Measurements from ENCODE around the gene STK10.

Gene STK10

DNA sequence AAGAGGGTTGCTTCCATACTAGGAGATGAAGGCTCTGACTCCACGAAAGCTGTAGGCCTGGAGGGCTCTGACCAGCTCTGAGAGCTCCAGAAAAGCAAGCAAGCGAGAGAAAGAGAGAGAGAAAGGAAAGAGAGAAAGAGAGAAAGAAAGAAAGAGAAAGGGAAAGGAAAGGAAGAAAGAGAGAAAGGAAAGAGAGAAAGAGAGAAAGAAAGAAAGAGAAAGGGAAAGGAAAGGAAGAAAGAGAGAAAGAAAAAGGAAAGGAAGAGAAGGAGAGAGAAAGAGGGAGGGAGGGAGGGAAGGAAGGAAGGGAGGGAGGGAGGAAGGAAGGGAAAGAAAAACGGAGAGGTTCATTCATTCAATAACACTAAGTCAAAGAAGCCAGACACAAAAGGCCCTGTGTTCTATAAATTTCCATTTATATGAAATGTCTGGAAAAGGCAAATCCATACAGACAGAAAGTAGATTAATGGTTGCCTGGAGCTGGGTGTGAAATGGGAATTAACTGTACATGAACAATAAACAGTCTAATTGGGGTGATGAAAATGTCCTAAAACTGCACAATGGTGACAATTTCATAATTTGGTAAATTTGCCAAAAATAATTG is 1.8 kb upstream of the STK10 start:
- in situ Hi-C loops (cut with HindIII; ENCODE audit: low sequenced_read_pairs), result no loop called here

DNA sequence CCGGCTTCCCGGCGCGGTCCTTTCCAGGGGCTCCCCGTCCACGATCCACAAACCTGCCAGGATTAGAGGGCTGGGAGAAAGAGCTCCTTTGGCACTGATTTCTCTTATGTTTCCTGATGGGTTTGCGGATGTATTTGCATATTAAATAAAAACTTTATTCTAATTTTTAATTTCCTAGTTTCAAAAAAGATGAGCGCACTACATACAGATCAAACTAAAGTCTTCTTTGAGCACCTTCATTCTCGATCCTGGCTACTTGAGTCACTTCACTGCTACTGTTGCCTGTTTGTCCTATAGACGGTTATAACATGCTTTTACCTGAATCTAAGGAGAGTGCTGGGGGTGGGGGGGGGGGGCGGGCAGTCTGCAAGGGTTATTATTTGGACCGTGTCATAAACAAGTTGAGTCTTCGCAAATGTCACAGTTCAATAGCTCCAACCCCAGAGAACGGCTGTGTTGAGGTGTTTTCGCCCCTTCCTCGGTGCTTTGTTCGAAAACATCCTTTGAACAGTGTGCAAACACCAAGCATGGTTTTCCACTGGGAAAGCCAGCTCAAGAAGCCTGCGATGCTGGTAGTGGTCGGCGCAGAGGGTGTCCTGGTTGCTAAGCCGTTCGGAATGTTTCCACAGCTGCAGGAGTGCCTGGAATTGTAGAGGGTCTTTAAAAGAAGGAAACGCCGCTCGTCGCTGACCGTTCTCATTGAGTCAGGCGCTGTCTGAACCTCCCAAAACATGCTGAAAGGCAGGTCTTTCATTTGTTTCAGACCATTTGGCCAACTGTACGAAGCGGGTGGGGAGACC is 1.1 kb upstream of the STK10 start:
- in situ Hi-C loops (cut with HindIII; ENCODE audit: low sequenced_read_pairs), result no loop called here

DNA sequence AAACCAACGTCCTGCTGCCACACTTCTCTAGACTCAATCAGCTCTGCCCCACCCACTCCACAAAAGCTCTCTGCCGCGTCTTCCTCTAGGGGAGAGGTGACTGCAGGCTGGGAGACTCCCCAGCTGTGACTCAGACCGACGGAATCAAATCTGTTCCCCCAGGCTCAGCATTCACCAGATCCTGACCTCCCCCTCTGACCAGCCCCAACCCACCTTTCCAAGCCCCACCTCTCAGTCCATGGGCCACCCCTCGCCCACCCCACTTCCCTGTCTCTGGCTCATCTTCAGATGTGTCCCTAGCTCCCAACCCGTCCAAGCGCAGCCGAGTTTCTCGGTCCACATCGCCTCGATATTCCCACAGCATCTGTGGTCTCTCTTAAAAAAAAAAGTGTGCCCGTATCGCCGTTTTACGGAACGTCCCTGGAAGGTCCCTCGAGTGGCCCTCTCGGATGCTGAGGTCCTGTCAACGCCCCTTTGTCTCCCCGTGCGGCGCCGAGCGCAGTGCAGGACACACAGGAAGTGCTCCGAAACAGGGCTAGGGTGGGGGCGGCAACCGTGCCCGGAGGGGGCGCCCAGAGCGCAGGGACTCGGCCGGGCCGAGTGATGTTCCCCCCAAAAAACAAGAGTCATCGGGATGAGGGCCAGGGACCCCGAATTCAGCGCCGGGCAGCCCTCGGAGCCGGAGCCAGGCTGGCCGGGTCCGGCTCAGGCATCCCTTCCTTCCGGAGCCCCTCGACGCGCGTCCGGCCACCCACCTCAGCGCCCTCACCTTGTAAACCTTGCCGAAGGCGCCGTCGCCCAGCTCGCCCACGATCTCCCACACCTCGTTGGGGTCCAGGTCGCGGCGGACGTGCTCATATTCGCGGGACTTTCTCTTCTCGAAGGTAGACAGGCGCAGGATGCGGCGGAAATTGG is 649 bp downstream of the STK10 start:
- in situ Hi-C loops (cut with HindIII; ENCODE audit: low sequenced_read_pairs), result no loop called here

DNA sequence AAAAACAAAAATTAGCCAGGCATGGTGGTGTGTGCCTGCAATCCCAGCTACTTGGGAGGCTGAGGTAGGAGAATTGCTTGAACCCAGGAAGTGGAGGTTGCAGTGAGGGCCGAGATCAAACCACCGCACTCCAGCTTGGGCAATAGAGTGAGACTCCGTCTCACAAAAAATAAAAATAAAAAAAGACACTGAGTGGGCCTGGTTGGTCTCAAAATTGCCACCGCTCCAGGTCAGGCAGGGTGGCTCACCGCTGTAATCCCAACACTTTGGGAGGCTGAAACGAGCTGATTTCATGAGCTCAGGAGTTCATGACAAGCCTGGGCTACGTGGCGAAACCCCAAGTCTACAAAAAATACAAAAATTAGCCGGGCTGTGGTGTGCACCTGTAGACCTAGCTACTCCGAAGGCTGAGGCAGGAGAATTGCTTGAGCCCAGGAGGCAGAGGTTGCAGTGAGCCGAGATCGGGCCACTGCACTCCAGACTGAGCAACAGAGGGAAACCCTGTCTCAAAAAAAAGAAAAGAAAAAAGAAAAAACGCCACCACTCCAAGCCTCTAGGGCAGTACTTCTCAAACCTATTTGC is 1.8 kb downstream of the STK10 start:
- in situ Hi-C loops (cut with HindIII; ENCODE audit: low sequenced_read_pairs), result no loop called here

DNA sequence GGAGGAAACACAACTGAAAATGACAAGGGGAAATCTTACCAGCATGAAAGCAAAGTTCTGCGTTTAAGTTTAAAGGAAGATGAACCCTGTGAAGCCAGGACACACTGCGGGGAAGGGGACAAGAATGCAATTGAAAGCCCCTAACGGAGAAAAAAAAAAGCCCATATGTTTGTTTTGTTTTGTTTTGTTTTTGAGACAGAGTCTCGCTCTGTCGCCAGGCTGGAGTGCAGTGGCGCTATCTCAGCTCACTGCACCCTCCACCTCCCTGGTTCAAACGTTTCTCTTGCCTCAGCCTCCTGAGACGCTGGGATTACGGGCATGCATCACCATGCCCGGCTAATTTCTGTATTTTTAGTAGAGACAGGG is 2.9 kb downstream of the STK10 start:
- in situ Hi-C loops (cut with HindIII; ENCODE audit: low sequenced_read_pairs), result no loop called here

DNA sequence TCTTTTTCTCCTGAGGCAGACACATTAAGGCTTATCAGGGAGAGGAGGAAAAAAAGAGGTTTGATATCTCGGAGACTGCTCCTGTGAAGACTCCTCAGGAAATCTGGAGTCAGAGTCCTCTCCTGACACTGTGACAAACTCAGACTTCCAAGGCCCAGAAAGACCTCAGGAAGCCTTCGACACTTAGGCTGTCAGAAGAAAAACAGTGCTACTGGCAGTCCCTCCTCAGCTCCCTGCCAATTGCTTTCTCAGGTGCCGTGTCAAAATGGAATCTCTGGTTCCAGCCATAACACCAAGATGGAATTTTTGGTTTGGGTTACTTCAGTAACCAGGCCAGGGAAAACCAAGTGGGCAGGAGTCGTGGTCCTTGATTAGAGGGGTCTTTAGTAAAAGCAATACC is 4.1 kb downstream of the STK10 start:
- in situ Hi-C loops (cut with HindIII; ENCODE audit: low sequenced_read_pairs), result no loop called here

DNA sequence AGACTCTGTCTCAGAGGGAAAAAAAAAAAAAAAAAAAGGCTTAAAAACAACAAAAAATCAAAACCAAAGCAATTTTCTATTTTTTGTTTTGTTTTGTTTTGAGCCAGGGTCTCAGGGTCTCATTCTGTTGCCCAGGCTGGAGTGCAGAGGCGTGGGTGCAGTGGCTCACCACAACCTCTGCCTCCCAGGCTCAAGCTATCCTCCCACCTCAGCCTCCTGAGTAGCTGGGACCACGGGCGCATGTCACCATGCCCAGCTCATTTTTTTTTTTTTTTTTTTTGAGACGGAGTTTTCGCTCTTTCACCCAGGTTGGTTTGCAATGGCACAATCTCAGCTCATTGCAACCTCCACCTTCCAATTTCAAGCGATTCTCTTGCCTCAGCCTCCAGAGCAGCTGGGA is 5.7 kb downstream of the STK10 start:
- in situ Hi-C loops (cut with HindIII; ENCODE audit: low sequenced_read_pairs), result no loop called here

DNA sequence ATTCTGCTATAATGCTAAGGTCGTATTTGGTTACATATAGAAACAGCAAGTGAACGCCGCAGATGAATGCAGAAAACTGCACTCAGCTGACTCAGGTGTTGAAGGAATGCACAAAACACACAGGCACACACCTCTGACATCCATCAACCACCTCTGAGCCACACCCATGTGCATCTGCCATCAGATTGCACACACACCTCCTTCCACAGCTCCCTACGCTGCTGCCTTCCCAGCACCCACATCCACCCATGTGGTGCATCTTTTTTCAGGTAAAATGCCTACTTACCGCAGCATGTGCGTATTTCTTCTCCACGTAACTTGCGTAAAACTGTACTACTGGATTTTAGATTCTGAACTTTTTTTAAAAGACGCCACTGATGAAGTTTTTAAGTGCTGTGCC is 7.1 kb downstream of the STK10 start:
- in situ Hi-C loops (cut with HindIII; ENCODE audit: low sequenced_read_pairs), result no loop called here

DNA sequence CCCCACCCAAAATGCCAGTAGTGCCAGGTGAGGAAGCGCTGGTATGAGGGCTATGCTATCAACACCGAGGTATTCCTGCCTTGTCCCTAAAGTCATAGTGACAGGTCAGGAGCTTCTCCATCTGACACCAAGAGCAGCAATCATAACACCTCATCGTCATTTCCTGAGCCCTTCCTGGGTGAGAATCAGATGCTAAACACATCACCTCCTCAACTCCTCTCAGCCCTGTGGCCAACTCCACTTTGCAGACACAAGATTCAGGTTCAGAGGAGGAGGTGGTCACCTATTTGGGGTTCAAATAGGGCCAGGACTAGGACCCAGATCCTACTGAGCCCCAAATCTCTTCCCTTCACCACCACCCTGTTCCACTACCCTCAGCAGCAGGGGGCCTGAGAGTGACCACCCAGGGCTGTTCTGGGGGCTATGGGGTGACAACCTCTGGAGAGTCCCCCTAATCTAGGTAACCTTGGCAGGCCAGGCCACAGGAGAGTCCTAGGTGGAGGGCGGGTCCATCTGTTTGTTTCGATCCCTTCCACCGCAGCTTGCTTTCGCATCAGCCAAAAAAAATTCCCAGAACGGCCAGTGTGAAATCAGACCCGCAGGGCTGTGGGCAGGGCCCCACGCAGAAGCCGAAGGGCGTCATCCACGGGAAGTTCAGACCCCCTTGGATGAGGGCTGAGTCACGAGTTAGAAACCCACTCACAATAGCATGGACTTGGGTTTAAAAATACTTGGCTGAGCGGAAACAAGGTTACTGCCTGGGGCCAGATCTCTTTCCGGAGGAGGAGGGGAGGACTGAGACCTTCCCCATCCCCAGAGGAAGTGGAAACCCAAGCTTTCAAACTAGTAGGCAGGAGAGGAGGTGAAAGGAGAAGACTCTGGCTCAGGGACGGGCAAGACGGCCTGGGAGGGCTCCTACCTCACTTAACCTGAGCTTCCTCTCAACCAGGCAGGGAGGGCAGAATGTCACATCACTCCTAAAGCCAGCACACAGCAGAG is 8.7 kb downstream of the STK10 start:
- in situ Hi-C loops (cut with HindIII; ENCODE audit: low sequenced_read_pairs), result loop anchor here (5.0 kb wide), 4 partner anchors 48 to 97 kb away; no protein-coding TSS in a partner anchor

DNA sequence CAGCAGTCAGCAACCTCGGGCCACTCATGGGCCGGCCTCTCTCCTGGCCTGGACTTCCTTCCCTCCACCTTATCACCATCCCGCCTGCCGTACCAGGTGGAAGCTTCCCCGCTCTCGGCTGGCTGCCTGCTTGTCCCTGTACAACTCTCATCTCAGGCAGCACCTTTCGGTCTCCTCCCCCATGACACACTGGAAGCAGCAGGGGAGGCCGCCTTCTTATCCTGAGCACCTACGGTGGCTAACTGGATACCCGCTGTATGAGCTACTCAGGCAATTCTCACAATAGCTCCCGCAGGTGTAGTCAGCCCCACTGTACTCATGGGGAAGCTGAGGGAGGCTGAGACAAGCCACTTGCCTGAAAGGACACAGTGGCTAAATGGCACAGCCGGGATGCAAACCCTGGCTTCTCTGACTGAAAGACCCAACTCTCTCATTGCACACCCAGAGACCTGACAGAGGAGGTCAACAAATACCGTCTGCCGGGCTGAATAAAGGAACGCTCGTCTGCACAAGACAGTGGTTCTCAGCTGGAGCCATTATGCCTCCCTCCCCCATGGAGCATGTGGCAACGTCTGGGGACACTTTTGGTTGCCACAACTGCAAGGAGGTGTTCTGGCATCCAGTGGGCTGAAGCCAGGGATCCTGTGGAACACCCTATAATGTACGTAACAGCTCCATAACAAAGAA is 9.6 kb downstream of the STK10 start:
- in situ Hi-C loops (cut with HindIII; ENCODE audit: low sequenced_read_pairs), result loop anchor here (5.0 kb wide), 4 partner anchors 49 to 96 kb away; no protein-coding TSS in a partner anchor

DNA sequence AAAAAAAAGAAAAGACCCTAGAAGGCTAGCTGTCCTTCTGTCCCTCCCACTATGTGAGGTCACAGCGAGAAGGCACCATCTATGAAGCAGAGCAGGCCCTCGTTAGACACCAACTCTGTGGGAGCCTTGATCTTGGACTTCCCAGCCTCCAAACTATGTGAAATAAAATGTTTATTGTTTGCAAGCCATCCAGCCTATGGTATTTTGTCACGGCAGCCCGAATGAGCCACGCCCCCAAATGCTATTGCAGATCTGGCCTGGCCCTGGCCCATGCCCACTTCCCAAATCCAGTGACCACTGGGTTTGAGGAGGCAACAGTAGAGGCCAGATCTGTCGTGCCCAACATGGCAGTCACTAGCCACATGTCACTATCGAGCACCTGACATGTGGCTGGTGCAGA is 10.8 kb downstream of the STK10 start:
- in situ Hi-C loops (cut with HindIII; ENCODE audit: low sequenced_read_pairs), result loop anchor here (5.0 kb wide), 4 partner anchors 50 to 95 kb away; no protein-coding TSS in a partner anchor

DNA sequence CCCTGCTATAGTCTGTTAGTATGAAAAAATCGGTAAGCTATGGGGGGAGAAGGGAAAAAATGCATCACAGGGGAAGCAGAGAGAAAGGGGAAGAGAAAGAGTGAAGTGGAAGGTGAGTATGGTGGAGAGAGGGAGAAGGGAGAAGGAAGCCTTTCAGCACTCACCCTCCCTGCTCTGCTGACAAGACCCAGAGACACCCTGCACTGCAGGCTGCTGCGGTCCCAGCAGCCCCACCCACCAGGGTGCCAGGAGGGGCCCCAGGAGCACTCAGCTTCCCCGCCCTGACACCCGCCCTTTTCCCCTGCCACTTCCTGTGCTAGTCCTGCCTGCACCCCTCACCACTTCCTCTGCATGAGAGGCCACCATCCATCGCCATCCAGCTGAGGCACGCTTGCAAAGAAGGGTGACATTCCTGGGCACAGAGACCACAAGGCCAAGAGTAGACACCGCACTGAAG is 12.7 kb downstream of the STK10 start:
- in situ Hi-C loops (cut with HindIII; ENCODE audit: low sequenced_read_pairs), result loop anchor here (5.0 kb wide), 4 partner anchors 48 to 97 kb away; no protein-coding TSS in a partner anchor

DNA sequence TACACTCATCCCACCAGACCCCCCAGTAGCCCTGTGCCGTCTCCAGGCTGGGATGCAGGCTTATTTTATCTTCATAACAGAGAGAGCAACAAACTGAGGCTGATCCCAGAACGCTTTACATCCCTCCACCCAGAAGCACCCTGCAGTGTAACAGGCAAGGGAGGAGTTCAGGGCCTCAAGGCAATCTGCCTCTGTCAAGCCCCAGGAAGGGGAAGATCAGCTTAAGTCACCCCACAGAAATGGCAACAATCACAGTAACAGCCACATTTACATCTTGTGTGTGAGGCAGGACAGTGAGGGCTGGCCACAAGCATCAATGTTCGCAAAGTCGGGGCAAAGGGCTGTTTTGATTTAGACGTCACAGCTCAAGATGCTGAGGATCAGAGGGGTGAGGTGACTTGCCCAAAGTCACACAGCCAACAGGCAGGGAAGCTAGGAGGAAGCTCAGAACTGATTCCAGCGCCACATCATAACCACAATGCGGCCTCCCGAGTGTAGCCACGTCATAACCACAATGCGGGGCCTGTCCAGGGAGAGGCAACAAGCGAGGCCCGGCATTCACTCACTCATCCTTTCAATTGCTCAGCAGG is 14.4 kb downstream of the STK10 start:
- in situ Hi-C loops (cut with HindIII; ENCODE audit: low sequenced_read_pairs), result no loop called here

DNA sequence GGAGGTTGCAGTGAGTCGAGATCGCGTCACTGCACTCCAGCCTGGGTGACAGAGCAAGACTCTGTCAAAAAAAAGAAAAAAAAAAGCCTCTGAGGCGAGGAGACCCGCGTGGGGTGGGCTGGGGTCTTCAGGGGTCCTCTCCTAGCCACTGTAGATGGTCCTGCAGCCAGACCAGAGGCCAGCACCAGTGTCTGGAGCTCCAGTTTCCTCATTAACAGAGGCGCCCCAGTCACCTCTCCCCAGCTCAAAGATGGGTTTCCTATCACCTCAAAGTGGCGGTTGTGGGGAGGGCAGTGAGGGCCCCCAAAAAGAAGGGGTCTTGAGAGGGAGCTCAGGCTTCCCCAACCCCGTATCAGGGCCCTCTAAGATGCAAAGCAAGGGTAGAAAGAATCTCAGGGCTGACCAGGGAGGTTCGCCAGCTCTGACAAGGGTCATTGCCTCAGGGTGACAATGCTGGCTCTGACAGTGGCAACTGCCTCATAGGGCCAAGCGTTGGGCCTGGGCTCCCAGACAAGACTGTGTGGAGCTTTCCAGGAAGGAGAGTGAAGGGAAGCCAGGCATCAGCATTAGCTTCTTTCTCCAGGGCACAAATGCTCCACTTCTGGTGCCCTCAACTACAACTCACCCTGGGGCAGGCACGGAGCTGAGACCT is 15.0 kb downstream of the STK10 start:
- in situ Hi-C loops (cut with HindIII; ENCODE audit: low sequenced_read_pairs), result no loop called here

DNA sequence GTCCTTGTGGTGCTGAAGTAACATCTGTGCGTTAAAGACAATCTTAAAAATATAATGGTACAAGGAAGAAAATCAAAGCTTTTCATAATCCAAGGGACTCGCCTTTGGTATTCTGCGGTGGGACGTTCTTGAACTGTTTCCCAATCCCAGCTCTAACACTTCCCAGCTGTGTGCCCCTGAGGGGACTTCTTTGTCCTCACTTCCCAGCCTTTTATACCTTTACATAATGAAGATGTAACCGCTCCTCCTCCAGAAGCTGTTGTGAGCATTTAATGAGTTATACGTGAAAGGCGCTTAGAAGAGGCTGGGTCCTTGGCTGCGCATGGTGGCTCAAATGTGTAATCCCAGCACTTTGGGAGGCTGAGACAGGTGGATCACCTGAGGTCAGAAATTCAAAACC is 16.9 kb downstream of the STK10 start:
- in situ Hi-C loops (cut with HindIII; ENCODE audit: low sequenced_read_pairs), result no loop called here

DNA sequence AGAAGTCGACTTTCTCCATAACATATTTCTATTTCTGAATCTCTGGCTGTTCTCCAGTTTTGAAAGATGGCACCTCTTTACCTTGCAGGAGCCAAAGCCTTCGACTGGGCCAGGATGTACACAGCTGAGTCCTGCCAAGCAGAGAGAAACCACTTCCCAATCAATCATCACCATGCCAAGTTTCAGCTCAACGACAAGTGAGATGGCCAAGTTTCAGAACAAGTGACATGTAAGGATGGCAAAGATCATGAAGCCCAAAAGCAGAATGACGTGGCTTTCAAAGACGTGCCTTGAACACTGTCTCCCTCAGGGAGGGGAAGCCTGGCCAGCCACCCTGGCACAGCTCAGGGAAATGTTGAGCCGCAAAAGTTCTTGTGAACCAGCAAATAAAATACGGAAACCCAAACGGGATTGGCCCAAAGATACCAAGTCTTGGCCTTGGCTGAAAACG is 17.7 kb downstream of the STK10 start:
- in situ Hi-C loops (cut with HindIII; ENCODE audit: low sequenced_read_pairs), result no loop called here

DNA sequence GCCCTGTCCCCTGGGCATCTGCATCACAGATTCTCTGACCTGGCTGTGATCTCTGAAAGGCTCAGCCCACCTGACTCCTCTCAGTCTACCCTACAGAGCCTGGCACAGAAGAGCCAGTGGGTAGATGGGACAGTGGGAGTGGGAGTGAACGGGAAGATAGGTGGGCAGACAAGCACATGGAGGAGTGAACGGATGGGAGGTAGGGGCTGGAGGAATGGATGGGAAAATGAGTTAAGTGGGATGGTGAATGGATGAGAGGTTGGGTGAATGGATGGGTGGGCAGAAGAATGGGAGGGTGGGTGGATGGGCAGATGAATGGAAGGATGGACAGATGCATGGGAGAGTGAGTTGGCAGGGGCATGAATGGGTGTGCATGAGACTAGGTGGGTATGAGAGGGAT is 18.8 kb downstream of the STK10 start:
- in situ Hi-C loops (cut with HindIII; ENCODE audit: low sequenced_read_pairs), result no loop called here

DNA sequence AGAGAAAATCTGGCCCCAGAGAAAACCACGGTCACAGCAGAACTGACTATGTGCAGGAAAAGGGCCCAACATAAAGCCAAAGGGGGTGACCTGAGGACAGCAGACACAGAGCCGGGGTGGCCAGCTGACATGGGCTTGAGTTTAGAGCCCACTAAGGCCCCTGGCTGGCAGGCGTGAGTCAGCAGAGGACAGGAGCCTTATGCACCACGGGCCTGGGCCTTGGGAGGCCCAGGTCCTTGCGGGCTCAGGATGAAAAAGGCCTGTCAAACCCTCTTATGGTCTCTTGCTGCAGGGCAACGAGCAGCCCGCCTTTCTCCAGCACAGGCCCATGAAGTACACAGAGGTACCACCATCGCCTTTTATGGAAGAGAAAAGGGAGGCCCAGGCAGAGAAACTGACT is 19.7 kb downstream of the STK10 start:
- in situ Hi-C loops (cut with HindIII; ENCODE audit: low sequenced_read_pairs), result no loop called here

Data from endothelial cell of hepatic sinusoid (primary cell).